ENCODE measurements around the gene SYCN.

GRCh38 chr19:39181500-39182173 is 22.4 kb downstream of the SYCN start:
- TF ChIP-seq CTCF (IDR thresholded peaks at IDR 0.05) (no peak), POLR2A (IDR thresholded peaks at IDR 0.05) (no peak)
